GM18505 (cell line): Measurements from ENCODE around the gene MYO5B.
"Not testable (repeated sequence)": the region's sequence is repeated elsewhere in the genome, so short reads cannot be mapped to it uniquely, and the experiment has no call there.

Source experiments
- ATAC-seq: cut with Tn5 transposase; IDR thresholded peaks from one replicate; pipeline ENCODE4 v1.9.1; 2021; ENCODE audit not compliant: unreplicated experiment
- POLR2A ChIP-seq: IDR thresholded peaks from 4 replicates; pipeline ENCODE4 v1.6.1; 2011; ENCODE audit warnings: borderline replicate concordance; ENCODE audit not compliant: insufficient read depth, insufficient read length; ENCODE audit errors: extremely low read depth

The MYO5B gene

DNA sequence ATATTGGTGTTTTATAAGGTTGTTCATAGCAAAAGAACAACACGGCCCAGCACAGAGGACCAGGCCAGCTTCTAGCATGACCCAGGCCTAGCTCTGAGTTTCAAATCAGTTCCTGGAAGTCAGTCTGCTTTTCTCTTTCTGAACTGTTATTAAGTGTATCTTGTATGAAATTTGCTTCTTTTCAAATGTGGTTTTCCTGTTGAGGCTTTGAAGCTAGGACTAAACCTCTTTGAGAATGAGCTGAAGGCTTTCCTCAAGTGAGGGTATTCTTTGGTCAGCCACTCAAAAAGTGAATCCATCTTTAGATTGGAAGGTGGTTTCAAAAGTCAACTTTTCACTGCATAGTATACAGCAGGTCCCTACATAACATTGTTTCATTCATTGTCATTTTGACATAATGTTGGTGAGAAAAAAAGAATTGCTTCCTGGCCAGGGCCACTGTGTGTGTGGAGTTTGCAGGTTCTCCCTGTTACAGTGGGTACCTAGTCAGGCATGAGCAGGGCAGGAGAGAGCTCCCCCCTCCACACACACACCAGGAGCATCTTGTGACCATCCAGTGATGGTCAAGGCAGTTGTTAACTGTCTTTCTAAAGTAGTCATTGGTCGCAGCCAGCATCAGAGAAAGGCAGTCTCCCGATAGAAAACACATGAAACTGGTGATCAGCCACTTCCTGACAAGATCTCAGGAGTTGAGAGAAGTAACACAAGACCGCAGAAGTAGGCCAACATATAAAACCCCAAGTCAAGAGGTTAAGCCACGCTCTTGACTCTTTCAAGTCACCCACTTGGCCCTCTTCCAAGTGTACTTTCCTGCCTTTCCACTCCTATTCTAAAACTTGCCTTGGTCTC is 374.9 kb downstream of the MYO5B start:
- no peak for TF ChIP-seq POLR2A
- no peak for ATAC-seq

DNA sequence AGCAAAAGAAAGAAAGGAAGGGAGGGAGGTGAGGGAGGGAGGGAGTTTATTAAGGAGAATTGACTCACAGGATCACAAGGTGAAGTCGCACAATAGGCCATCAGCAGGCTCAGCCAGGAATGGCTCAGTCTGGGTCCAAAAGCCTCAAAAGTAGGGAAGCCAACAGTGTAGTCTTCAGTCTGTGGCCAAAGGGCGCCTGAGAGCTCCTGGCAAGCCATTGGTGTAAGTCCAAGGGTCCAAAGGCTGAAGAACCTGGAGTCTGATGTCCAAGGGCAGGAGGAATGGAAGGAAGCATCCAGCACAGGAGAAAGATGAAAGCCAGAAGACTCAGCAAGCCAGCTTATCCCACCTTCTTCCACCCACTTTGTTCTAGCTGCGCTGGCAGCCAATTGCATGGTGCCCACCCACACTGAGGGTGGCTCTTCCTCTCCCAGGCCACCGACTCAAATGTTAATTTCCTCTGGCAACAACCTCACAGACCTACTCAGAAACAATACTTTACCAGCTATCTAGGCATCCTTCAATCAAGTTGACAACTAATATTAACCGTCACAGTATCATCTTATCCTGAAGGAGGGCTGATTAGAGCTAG is 375.8 kb downstream of the MYO5B start:
- no peak for ATAC-seq
- no peak for TF ChIP-seq POLR2A

DNA sequence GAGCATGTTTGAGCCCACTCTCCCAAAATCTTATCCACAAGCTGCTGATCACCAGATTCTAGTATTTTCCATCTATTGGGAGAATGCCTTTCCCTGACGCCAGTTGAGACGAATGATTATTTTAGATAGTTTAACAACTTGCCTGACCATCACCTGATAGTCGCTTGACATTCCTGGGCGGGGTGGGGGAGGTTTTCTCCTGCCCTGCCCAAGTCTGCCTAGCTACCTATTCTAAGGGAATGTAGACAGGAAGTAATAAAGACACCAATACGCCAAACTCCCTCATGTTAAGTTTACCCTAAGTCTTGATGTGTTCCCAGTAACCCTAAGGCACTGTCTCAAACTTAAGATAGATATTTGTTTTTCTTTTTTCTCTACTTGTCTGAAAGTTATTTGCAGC is 377.0 kb downstream of the MYO5B start:
- ATAC-seq: no peak
- TF ChIP-seq POLR2A: no peak

DNA sequence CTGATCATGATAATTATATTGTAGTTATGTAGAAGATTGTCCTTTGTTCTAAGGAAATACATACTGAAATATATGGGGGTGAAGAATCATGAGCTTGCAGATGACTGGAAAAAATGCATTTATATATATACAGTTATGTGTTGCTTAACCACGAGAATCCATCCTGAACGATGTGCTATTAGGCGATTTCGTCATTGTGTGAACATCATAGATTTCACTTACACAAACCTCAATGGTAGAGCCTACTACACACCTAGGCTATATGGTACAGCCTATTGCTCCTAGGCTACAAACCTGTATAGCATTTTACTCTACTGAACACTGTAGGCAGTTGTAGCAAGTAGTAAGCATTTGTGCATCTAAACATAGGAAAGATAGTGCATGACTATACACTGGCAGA is 379.0 kb downstream of the MYO5B start:
- no peak for ATAC-seq
- no peak for TF ChIP-seq POLR2A

- ATAC-seq: peak; percentile 22
- no peak for TF ChIP-seq POLR2A
These were observed 380.8 kb downstream of the MYO5B start for GRCh38 chr18:49814147-49814499.

- TF ChIP-seq POLR2A: peak; percentile 65
- peak; percentile 83 for ATAC-seq
These were observed 381.4 kb downstream of the MYO5B start, which contains the start of gene ACAA2 for GRCh38 chr18:49813319-49814146. ACAA2 (minus strand) TSS chr18:49813533; CDS start chr18:49813484, 49 bp downstream.

GRCh38 chr18:49813069-49813318 is 382.0 kb downstream of the MYO5B start:
- TF ChIP-seq POLR2A: no peak

DNA sequence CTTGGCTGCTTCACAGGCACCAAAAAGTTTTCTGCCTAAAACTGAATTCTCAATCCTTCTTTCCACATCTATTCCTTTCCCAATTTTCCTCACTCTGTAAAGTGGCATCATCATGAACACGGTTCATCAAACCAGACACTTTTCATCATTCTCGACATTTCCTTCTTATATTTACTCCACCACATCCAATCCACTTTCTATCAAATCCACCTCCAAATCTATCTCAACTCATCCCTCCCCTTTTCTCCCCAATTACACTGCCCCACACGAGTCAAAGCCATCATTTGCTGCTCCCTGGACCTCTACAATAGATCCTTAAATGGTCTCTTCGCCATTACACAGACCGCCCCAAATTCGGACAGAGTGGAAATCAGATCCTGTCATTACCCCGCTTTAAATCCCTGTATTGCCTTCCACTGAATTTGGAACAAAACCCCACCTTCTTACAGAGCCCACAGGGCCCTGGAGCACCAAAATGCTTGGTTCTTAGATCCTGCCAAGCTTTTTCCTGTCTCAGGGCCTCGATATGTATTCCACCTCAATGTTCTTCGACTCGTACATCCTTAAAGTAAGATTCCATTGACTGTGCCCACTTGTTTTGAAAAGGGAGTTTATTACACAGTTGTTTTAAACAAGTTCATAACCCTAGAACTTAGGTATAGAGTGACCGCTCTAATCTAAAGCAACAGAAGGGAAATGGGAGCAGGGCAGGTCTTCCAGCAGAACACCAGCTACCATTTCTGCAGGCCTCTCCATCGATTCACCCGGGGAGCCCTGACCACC is 382.5 kb downstream of the MYO5B start:
- no peak for ATAC-seq
- TF ChIP-seq POLR2A: no peak

More at GRCh38 chr18:49813069-49813318, 382.0 kb downstream of the MYO5B start:
- ATAC-seq: peak; percentile 26

DNA sequence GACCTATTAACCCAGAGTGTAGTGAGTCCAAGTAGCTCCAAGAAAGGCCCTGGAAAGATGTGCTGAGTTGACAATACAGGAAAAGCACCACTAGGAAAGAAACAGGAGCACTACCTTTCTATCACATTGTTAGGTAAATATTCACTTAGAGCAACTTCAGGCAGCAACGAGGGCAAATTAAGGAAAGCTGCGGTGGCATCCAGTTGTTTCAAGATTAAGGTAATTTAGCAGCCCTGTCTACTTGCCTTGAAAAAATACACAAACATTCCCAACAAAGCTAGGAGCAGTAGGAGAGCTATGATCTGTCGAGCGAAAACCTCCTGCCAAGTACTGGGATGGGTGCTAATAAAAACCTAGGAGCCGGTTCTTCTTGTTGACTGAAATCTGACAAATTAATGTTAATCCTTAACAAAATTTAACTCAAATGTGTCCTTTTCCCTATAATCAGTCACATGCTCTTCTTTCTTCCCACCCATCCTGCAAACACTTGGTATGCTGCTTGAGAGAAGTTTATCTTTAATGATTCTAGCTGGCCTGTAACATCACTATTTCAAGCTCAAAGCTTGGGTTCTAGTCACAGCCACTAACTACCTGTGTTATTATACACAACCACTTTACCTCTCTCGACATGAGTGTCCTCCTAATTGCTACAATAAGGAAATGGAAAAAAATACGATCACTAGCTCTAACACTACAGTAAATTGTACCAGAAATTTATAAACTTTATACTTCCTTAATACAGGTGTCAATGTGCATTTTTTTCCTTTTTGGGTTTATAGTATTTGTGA is 383.6 kb downstream of the MYO5B start:
- TF ChIP-seq POLR2A: no peak
- no peak for ATAC-seq

- not testable (repeated sequence) for ATAC-seq
These were observed 386.3 kb downstream of the MYO5B start for GRCh38 chr18:49808553-49809191.

- no peak for ATAC-seq
These were observed 390.9 kb downstream of the MYO5B start for GRCh38 chr18:49804096-49804495.

DNA sequence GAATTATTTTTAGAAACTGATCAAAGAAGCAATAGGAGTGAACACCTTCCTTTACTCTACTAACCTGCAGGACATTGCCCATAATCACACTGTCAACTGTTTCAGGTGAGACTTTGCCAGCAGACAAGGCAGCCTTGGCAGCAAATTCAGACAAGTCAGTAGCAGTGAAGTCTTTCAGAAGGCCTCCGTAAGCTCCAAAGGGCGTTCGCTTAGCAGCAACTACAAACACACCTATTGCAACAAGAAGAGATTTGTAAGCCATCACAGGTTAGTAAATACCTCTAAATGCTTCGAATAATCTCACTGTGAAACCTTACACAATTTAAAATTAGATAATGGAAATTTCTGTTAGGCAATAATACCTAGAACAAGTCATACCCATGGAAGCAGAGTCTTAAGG is 392.3 kb downstream of the MYO5B start:
- no peak for ATAC-seq
- TF ChIP-seq POLR2A: no peak

More at GRCh38 chr18:49804096-49804495, 390.9 kb downstream of the MYO5B start:
- TF ChIP-seq POLR2A: no peak

DNA sequence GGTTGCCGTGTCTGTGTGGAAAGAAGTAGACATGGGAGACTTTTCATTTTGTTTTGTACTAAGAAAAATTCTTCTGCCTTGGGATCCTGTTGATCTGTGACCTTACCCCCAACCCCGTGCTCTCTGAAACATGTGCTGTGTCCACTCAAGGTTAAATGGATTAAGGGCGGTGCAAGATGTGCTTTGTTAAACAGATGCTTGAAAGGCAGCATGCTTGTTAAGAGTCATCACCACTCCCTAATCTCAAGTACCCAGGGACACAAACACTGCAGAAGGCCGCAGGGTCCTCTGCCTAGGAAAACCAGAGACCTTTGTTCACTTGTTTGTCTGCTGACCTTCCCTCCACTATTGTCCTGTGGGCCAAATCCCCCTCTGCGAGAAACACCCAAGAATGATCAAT is 394.5 kb downstream of the MYO5B start:
- ATAC-seq: not testable (repeated sequence)

DNA sequence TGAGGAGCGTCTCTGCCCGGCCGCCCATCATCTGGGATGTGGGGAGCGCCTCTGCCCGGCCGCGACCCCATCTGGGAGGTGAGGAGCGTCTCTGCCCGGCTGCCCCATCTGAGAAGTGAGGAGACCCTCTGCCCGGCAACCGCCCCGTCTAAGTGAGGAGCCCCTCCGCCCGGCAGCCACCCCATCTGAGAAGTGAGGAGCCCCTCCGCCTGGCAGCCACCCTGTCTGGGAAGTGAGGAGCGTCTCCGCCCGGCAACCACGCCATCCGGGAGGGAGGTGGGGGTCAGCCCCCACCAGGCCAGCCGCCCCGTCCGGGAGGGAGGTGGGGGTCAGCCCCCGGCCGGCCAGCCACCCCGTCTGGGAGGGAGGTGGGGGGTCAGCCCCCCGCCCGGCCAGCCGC is 395.1 kb downstream of the MYO5B start:
- not testable (repeated sequence) for ATAC-seq
